ENCODE measurements around the gene GPSM1.

Gene GPSM1

DNA sequence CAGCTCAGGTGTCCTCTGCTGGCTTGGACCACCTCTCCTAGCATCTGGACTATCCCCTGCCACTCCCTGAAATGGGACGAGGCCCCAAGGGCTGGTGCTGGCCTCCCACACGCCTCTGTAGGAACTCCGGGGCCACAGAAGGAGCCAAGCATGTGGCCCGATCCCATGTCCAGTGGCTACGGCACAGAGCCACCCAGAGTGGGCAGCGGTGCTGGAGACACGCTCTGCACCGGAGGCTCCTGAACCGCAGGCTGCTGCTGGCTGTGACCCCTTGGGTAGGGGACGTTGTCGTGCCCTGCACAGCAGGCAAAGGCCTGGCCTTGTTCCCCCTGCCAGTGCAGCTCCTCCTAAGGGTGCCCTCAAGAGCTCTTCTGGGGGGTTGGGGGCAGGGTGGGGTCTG is 52.6 kb downstream of the GPSM1 start:
- Histone ChIP-seq H3K4me1 (ENCODE audit: control insufficient read depth, insufficient read depth, low read length) (no peaks in the 10 kb centered on the region), H3K36me3 (ENCODE audit: control insufficient read depth, insufficient read depth, low read length, severe bottlenecking) (peaks cover 69% of the 10 kb centered on the region), H3K9me3 (ENCODE audit: control insufficient read depth, low read length) (no peaks in the 10 kb centered on the region)

DNA sequence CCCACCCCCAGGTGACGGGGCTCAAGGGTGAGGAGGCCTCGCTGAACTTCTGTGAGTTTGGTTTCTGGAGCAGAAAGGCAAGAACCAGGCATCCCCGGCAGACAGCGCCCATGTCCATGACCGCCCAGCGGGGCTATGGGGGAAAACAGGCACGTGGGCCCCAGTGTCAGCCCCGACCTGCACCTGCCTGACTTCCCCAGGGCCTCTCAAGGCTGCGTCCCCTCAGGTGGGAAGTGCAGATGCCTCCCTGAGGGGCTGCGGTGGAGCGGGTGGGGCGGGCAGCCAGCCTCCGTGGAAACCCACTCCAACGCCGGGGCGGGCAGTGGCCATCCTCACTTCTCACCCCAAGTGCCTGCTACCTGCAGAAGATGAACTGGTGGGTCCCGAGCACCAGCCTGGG is 53.0 kb downstream of the GPSM1 start:
- Histone ChIP-seq H3K9ac (ENCODE audit: low read length) (no peak overlapping the region), H3K4me3 (ENCODE audit: low read length) (no peak overlapping the region), H3K36me3 (ENCODE audit: control insufficient read depth, insufficient read depth, low read length, severe bottlenecking) (peaks cover 70% of the 10 kb centered on the region), H3K27me3 (replicated peaks; ENCODE audit: control insufficient read depth, insufficient read depth, low read length) (no peaks in the 10 kb centered on the region), H3K4me1 (ENCODE audit: control insufficient read depth, insufficient read depth, low read length) (no peaks in the 10 kb centered on the region), H3K9me3 (ENCODE audit: control insufficient read depth, low read length) (no peaks in the 10 kb centered on the region)
- no peak for DNase-seq (ENCODE audit: low read depth)

More for the DNA sequence above, 52.6 kb downstream of the GPSM1 start:
- H3K4me3 ChIP-seq (ENCODE audit: low read length), result no peak overlapping the region
- DNase-seq (ENCODE audit: low read depth), result no peak
- no peaks in the 10 kb centered on the region for H3K27me3 ChIP-seq (replicated peaks; ENCODE audit: control insufficient read depth, insufficient read depth, low read length)
- no peak overlapping the region for H3K9ac ChIP-seq (ENCODE audit: low read length)

DNA sequence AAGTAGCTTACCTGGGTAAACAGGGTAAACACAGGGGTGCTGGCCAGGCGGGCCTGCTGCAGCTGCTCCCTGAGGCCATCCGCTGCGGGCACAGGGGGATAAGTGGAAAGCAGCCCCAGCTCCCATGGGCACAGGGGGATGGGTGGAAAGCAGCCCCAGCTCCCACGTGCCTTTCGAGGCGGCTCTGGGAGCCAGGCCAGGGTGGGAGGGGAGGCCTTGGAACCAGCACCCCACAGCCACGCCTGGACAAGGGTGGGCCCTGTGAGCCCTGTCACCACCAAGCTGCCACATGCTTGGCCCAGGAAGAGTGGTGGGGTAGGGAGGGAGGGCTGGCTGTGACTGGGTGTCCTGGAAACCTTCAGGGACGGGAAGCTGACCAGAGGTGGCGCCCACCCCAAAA is 54.0 kb downstream of the GPSM1 start:
- Histone ChIP-seq H3K9ac (ENCODE audit: low read length) (no peak overlapping the region), H3K27me3 (replicated peaks; ENCODE audit: control insufficient read depth, insufficient read depth, low read length) (no peaks in the 10 kb centered on the region), H3K36me3 (ENCODE audit: control insufficient read depth, insufficient read depth, low read length, severe bottlenecking) (peaks cover 66% of the 10 kb centered on the region), H3K9me3 (ENCODE audit: control insufficient read depth, low read length) (no peaks in the 10 kb centered on the region), H3K4me3 (ENCODE audit: low read length) (no peak overlapping the region), H3K4me1 (ENCODE audit: control insufficient read depth, insufficient read depth, low read length) (no peaks in the 10 kb centered on the region)
- no peak for DNase-seq (ENCODE audit: low read depth)

DNA sequence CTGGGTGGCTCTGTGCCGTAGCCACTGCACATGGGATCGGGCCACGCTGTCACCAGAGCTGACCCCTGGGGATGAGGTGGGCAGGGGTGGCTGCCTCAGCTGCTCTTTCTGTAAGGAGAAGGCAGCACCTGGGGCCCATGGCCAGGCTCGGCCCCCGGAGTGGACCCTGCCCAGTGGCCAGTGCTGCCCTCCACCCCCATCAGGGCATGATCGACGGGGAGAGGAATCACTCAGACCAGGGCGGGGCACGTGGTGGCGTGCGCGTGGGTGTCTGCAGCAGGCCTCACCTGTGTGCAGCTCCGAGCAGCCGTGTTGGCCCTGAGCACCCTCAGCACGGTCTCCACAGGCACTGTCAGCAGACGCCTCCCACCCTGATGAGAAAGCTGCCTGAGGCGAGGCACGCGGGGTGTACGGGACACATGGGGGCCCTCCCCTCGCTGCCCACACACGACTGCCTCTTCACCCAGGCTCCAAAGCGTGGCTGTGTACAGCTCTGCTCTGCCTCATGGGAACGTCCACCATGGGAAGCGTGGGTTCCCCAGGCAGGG is 54.7 kb downstream of the GPSM1 start:
- H3K27me3 ChIP-seq (replicated peaks; ENCODE audit: control insufficient read depth, insufficient read depth, low read length), result no peaks in the 10 kb centered on the region

DNA sequence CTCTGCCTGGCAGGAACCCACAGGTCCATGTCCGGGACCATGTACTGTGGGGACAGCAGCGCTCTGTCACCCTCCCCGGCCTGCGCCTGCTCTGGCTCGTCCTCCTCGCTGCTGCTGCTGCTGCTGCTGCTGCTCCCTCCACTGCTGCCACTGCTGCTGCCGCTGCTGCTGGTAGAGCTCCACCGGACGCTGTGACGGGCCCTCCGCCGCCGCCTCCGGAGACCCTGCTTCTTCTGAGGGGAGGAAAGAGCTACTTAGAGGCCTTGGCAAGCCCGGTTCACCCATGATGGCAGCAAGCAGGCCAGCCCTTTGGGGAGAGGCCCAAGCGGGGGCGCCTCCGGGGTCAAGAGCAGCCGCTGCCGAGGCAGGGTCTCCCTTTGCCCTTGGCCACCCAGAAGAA is 56.1 kb downstream of the GPSM1 start:
- no peak for DNase-seq (ENCODE audit: low read depth)
- no peaks in the 10 kb centered on the region for H3K27me3 ChIP-seq (replicated peaks; ENCODE audit: control insufficient read depth, insufficient read depth, low read length)
- no peaks in the 10 kb centered on the region for H3K9me3 ChIP-seq (ENCODE audit: control insufficient read depth, low read length)
- no peak overlapping the region for H3K9ac ChIP-seq (ENCODE audit: low read length)
- H3K4me1 ChIP-seq (ENCODE audit: control insufficient read depth, insufficient read depth, low read length), result no peaks in the 10 kb centered on the region
- peaks cover 78% of the 10 kb centered on the region for H3K36me3 ChIP-seq (ENCODE audit: control insufficient read depth, insufficient read depth, low read length, severe bottlenecking)
- no peak overlapping the region for H3K4me3 ChIP-seq (ENCODE audit: low read length)

More for the DNA sequence above, 54.7 kb downstream of the GPSM1 start:
- Histone ChIP-seq H3K9me3 (ENCODE audit: control insufficient read depth, low read length) (no peaks in the 10 kb centered on the region), H3K9ac (ENCODE audit: low read length) (no peak overlapping the region), H3K4me1 (ENCODE audit: control insufficient read depth, insufficient read depth, low read length) (no peaks in the 10 kb centered on the region), H3K4me3 (ENCODE audit: low read length) (no peak overlapping the region), H3K36me3 (ENCODE audit: control insufficient read depth, insufficient read depth, low read length, severe bottlenecking) (peaks cover 70% of the 10 kb centered on the region)
- no peak for DNase-seq (ENCODE audit: low read depth)

DNA sequence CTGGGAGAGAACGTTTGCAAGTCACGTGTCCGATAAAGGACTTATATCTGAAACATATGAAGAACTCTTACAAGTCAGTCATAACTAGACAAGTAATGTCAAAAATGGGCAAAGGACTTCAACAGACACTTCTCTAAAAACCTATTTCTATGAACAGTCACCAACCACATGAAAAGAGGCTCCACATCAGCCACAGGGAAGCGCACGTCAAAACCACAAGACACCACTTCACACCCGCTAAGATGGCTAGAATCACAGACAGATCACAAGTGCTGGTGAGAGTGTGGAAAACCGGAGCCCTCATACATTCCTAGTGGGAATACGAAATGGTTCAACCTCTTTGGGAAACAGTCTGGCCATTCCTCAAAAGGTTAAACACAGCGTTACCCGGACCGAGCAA is 57.7 kb downstream of the GPSM1 start:
- H3K4me1 ChIP-seq (ENCODE audit: control insufficient read depth, insufficient read depth, low read length), result no peaks in the 10 kb centered on the region
- peaks cover 85% of the 10 kb centered on the region for H3K36me3 ChIP-seq (ENCODE audit: control insufficient read depth, insufficient read depth, low read length, severe bottlenecking)

DNA sequence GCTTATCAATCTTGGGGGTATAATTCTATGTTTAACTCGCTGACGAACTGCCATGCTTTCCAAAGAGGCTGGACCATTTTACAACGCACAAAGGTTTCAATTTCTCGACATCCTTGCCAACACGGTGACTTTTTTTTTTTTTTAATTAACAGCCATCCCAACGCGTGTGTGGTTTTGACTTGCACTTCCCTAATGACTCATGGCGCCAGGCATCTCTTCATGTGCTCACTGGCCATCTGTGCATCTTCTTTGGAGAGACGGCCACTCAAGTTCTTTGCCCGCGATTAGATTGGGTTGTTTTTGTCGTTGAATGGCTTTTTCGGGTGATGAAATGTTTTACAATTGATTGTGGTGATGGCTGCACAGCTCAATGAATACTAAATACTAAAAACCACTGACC is 58.7 kb downstream of the GPSM1 start:
- no peaks in the 10 kb centered on the region for H3K4me1 ChIP-seq (ENCODE audit: control insufficient read depth, insufficient read depth, low read length)
- no peaks in the 10 kb centered on the region for H3K9me3 ChIP-seq (ENCODE audit: control insufficient read depth, low read length)
- peaks cover 78% of the 10 kb centered on the region for H3K36me3 ChIP-seq (ENCODE audit: control insufficient read depth, insufficient read depth, low read length, severe bottlenecking)
- no peaks in the 10 kb centered on the region for H3K27me3 ChIP-seq (replicated peaks; ENCODE audit: control insufficient read depth, insufficient read depth, low read length)
- H3K4me3 ChIP-seq (ENCODE audit: low read length), result no peak overlapping the region
- H3K9ac ChIP-seq (ENCODE audit: low read length), result no peak overlapping the region
- DNase-seq (ENCODE audit: low read depth), result no peak

More for the DNA sequence above, 57.7 kb downstream of the GPSM1 start:
- DNase-seq (ENCODE audit: low read depth), result no peak
- Histone ChIP-seq H3K9ac (ENCODE audit: low read length) (no peak overlapping the region), H3K9me3 (ENCODE audit: control insufficient read depth, low read length) (no peaks in the 10 kb centered on the region), H3K27me3 (replicated peaks; ENCODE audit: control insufficient read depth, insufficient read depth, low read length) (no peaks in the 10 kb centered on the region), H3K4me3 (ENCODE audit: low read length) (no peak overlapping the region)

DNA sequence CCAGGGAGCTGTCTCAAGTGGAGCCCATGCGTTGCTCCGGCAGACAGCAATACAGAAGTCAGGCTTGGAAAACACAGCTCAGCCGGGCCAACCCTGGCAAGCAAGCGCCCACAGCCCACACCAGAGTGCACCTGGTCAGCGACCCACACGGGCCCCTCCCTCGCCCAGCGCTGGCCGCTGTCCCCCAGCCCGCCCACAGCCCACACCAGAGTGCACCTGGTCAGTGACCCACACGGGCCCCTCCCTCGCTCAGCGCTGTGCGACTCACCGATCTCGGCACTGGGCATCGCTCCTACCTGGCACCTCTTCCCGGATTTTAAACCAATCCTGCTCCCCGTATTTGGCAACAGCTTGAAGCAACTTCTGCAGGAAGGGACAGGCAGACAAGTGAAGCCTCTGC is 59.9 kb downstream of the GPSM1 start:
- H3K36me3 ChIP-seq (ENCODE audit: control insufficient read depth, insufficient read depth, low read length, severe bottlenecking), result peaks cover 74% of the 10 kb centered on the region
- no peaks in the 10 kb centered on the region for H3K9me3 ChIP-seq (ENCODE audit: control insufficient read depth, low read length)
- H3K4me1 ChIP-seq (ENCODE audit: control insufficient read depth, insufficient read depth, low read length), result peaks cover 11% of the 10 kb centered on the region
- H3K4me3 ChIP-seq (ENCODE audit: low read length), result no peak overlapping the region
- H3K27me3 ChIP-seq (replicated peaks; ENCODE audit: control insufficient read depth, insufficient read depth, low read length), result no peaks in the 10 kb centered on the region
- no peak overlapping the region for H3K9ac ChIP-seq (ENCODE audit: low read length)
- no peak for DNase-seq (ENCODE audit: low read depth)

DNA sequence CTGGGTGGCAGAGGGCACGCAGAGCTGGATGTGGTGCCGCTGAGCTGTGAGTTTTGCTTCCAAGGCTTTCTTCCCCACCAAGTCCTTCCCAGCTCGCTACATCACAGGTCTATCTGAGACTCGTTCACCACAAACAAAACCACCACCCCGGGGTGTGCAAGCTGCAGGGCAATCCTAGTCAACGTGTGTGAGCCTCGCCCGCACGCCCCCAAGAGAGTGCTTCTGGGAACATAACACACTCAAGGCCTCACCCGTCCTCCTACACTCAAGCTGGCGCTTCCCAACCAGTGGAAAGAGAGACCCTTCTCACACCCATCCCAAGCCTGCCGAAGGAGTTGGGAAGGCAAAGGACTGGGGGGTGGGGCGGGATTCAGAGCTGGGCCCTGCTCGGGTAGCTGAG is 62.1 kb downstream of the GPSM1 start:
- Histone ChIP-seq H3K9ac (ENCODE audit: low read length) (no peak overlapping the region), H3K9me3 (ENCODE audit: control insufficient read depth, low read length) (no peaks in the 10 kb centered on the region), H3K27me3 (replicated peaks; ENCODE audit: control insufficient read depth, insufficient read depth, low read length) (no peaks in the 10 kb centered on the region), H3K4me3 (ENCODE audit: low read length) (no peak overlapping the region), H3K4me1 (ENCODE audit: control insufficient read depth, insufficient read depth, low read length) (peaks cover 30% of the 10 kb centered on the region), H3K36me3 (ENCODE audit: control insufficient read depth, insufficient read depth, low read length, severe bottlenecking) (peaks cover 55% of the 10 kb centered on the region)
- no peak for DNase-seq (ENCODE audit: low read depth)

DNA sequence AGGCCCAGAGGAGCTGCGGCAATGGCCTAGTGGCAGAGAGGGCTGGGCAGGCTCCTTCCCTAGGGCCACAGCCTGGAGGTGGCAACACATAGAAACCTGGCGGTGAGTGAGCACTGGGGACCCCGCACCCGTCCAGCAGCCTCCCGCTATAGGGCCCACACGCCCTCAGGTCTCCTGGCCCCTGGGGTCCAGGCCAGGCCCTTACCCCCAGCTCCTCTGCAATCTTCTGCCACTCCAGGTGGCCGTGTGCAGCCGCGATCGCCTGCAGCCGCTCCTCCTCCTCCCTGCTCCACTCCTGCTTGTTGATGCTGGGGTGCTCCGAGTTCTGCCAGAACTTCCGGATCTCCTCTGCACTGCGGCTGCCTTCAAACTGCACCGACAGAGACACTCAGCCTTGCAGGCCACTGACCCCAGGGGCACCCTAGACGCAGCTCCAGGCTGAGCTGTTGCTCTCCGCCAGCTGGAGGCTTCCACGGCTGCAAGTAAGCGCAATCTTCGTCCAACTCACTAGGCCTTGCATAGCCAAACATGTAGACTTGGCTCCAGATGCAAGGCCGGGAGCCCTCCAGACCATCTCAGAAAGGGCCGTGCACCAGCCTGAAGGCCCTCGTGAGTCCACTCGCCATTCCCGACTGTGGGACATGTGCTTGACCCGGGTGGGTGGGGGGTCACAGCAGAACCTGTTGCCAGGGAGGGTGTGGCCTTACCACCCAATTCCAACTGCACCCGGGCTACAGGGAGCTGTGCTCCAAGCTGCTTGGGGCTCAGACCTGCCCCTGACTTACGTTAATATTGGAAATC is 64.6 kb downstream of the GPSM1 start:
- Histone ChIP-seq H3K4me3 (ENCODE audit: low read length) (no peak overlapping the region), H3K27me3 (replicated peaks; ENCODE audit: control insufficient read depth, insufficient read depth, low read length) (no peaks in the 10 kb centered on the region), H3K4me1 (ENCODE audit: control insufficient read depth, insufficient read depth, low read length) (peaks cover 38% of the 10 kb centered on the region), H3K9me3 (ENCODE audit: control insufficient read depth, low read length) (no peaks in the 10 kb centered on the region), H3K36me3 (ENCODE audit: control insufficient read depth, insufficient read depth, low read length, severe bottlenecking) (peaks cover 58% of the 10 kb centered on the region), H3K9ac (ENCODE audit: low read length) (peak overlapping the region; percentile 44)
- DNase-seq (ENCODE audit: low read depth), result no peak

DNA sequence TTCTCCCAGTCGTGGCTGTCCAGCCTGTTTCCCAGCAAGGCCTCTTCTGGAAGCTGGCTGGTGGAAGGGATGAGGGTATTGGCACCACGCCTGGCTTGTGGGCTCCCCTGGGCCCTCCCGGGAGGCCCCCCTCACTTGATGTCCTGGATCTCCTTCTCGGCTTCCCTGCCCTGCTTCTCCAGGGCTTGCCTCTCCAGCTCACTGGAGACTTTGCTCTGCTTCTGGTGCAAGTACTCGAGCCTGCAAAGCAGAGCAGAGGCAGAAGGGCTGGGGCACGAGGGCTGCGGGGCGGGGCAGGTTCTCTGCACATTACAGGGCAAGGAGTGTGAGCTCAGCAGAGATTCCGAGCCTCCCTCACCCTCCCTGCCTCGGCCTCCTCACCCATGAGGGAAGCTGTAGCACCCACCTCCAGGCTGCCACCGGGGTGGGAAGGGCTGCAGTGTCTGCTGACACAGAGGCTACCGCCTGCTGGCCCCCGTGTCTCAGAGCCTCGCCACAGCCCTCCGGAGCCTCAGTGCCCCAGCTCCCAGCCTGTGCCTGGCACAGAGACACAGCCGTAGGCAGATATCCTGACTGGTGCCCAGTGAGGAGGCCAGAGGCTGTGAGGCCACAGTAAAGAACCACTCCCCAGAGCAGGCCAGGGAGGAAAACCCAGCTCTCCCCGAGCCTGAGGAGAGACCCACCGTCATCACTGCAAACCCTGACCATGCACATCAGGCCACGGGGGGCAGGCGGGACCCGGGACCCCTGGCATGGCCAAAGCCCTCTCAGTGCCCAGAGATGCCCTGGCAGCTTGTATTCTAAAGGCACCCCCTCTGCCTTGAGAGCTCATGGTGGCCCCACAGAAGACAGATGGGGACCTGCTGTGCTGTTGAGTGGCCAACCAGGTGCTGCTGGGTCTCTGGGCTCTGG is 65.5 kb downstream of the GPSM1 start:
- Histone ChIP-seq H3K36me3 (ENCODE audit: control insufficient read depth, insufficient read depth, low read length, severe bottlenecking) (peaks cover 55% of the 10 kb centered on the region), H3K27me3 (replicated peaks; ENCODE audit: control insufficient read depth, insufficient read depth, low read length) (no peaks in the 10 kb centered on the region), H3K4me3 (ENCODE audit: low read length) (no peak overlapping the region), H3K9ac (ENCODE audit: low read length) (peak overlapping the region; percentile 76), H3K9me3 (ENCODE audit: control insufficient read depth, low read length) (no peaks in the 10 kb centered on the region), H3K4me1 (ENCODE audit: control insufficient read depth, insufficient read depth, low read length) (peaks cover 38% of the 10 kb centered on the region)
- DNase-seq (ENCODE audit: low read depth), result no peak

Data from adipocyte (in vitro differentiated cells).